Measurements from ENCODE around the gene TSPEAR. TPM values are rescaled to one million over a fixed set of nuclear protein-coding genes. Genes with fewer than 3 reads are reported as not detected.
A peak's percentile ranks its signal among the peaks of the same experiment; 100 is the strongest.

Gene TSPEAR
- total RNA-seq = under 1 TPM in 3 of 4 donors, not detected in 1; 0.18 to 0.69 (median 0.51) TPM

DNA sequence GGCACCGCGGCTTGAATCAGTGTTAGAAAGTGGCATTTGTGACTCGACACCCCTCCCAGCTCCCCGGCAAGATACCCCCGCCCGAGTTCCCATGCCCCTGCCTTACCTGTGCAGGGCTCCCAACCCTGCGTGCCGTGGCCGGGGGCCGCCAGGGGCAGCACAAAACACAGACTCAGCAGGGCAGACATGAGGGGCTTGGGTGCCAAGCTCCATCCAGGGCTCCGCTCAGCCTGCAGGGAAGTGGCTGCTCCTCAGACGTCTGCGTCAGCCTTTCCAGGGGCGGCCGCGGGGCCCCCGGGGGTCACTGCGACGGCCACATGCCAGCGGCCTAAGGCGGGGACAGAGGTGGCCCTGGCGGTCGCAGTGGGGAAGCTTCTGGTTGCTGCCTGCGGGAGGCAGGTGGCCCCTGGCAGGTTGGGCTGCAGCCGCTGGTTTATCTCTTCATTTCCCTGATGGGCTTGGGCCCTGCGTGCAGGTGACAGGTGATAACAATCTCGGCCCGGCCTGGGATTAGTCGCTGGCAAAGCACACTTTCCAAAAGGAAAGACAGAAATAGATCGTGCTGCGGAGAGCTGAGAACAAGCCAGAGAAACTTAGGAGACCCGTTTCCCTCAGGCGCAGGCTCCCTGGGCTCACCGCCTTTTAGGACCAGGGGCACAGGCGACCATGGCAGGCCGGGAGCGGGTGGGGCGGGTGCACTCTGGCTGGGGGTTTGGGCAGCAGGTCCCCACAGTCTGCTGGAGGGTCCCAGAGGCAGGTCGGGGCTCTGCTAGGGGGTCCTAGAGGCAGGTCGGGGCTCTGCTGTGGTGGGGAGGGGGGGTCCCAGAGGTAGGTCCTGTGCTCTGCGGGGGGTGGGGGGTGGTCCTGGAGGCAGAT lies at the start of gene TSPEAR:
Gene TSPEAR, minus strand, starts transcription at position 246 of the 876 bp plus-strand sequence. Its CDS starts 58 bp downstream, at position 188.
- DNase-seq = peak in 1 of 2 donors; percentile 3
- Histone ChIP-seq H3K9me3 (no peaks in the 10 kb centered on the region), H3K4me1 (no peaks in the 10 kb centered on the region), H3K27ac (no peak within 1 kb of the TSS), H3K27me3 (peaks cover 0 to 45% of the 10 kb centered on the region in 2 donors), H3K36me3 (no peaks in the 10 kb centered on the region), H3K4me3 (no peak within 1 kb of the TSS)
- intact Hi-C loops (cut with DNase I; ENCODE audit: low total_unique reads) = no loop called here
- TF ChIP-seq, protein P1, sequence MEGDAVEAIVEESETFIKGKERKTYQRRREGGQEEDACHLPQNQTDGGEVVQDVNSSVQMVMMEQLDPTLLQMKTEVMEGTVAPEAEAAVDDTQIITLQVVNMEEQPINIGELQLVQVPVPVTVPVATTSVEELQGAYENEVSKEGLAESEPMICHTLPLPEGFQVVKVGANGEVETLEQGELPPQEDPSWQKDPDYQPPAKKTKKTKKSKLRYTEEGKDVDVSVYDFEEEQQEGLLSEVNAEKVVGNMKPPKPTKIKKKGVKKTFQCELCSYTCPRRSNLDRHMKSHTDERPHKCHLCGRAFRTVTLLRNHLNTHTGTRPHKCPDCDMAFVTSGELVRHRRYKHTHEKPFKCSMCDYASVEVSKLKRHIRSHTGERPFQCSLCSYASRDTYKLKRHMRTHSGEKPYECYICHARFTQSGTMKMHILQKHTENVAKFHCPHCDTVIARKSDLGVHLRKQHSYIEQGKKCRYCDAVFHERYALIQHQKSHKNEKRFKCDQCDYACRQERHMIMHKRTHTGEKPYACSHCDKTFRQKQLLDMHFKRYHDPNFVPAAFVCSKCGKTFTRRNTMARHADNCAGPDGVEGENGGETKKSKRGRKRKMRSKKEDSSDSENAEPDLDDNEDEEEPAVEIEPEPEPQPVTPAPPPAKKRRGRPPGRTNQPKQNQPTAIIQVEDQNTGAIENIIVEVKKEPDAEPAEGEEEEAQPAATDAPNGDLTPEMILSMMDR (IDR thresholded peaks at IDR 0.05) = no peak
- TF ChIP-seq POLR2A (IDR thresholded peaks at IDR 0.05) = no peak

DNA sequence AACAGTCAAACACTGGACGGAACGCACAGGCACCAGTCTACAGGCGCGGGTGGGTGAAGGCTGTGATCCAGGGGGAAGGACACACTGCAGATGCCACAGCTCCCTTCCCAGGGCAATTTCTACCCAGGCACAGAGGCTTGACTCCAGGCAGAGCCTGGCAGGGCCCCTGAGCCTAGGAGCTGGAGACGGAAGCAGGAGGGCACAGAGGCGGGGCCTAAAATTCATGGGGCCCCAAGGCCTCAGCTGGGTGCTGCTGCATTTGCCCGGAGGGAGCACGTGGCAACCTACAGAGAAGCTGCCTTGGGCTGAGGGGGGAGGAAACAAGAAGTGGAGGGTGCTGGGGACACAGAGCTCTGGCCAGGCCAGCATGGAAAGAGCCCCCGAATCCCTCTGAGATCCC lies 49.0 kb upstream of the TSPEAR start:
- intact Hi-C loops (cut with DNase I; ENCODE audit: low total_unique reads) = no loop called here
- H3K4me1 ChIP-seq = no peaks in the 10 kb centered on the region
- H3K9me3 ChIP-seq = no peaks in the 10 kb centered on the region
- H3K27ac ChIP-seq = no peak overlapping the region
- TF ChIP-seq, protein P1 (IDR thresholded peaks at IDR 0.05) = no peak
- no peak for TF ChIP-seq POLR2A (IDR thresholded peaks at IDR 0.05)
- no peak overlapping the region for H3K4me3 ChIP-seq
- no peaks in the 10 kb centered on the region for H3K27me3 ChIP-seq
- H3K36me3 ChIP-seq = no peaks in the 10 kb centered on the region
- DNase-seq = no peak

DNA sequence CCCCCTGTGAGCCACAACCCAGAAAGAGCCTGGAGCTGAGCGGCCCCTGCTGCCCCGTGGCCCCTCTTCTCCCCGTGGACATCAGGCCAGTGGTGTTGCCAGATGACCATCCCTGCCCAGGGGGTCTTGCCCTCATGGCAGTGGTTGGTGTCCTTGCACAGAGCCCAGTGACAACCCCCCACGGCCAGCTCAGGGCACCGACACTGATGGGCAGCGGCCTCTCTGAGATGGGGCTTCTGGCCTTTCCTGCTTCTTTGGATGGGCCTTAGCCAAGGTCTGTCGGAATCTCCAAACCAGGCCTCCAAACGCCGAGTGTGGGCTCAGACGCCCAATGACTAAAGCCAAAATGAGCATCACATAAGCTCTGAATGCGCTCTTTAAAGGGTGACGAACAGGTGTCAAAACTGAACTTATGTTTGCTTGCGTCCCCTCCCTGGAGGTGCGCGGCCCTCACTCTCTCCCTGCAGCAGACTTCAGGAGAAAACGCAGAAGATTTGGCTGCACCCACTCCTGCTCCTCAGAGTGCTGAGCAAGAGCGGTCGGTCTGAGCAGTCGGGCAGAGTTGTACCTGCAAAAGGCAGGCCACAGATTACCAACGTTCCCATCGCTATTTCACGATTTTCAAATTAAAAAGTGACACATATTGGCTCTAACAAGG lies 48.4 kb upstream of the TSPEAR start:
- no peak for TF ChIP-seq POLR2A (IDR thresholded peaks at IDR 0.05)
- TF ChIP-seq, protein P1 (IDR thresholded peaks at IDR 0.05) = no peak
- Histone ChIP-seq H3K36me3 (no peaks in the 10 kb centered on the region), H3K27me3 (no peaks in the 10 kb centered on the region), H3K4me3 (no peak overlapping the region), H3K9me3 (no peaks in the 10 kb centered on the region), H3K4me1 (no peaks in the 10 kb centered on the region), H3K27ac (no peak overlapping the region)
- intact Hi-C loops (cut with DNase I; ENCODE audit: low total_unique reads) = no loop called here
- DNase-seq = no peak

DNA sequence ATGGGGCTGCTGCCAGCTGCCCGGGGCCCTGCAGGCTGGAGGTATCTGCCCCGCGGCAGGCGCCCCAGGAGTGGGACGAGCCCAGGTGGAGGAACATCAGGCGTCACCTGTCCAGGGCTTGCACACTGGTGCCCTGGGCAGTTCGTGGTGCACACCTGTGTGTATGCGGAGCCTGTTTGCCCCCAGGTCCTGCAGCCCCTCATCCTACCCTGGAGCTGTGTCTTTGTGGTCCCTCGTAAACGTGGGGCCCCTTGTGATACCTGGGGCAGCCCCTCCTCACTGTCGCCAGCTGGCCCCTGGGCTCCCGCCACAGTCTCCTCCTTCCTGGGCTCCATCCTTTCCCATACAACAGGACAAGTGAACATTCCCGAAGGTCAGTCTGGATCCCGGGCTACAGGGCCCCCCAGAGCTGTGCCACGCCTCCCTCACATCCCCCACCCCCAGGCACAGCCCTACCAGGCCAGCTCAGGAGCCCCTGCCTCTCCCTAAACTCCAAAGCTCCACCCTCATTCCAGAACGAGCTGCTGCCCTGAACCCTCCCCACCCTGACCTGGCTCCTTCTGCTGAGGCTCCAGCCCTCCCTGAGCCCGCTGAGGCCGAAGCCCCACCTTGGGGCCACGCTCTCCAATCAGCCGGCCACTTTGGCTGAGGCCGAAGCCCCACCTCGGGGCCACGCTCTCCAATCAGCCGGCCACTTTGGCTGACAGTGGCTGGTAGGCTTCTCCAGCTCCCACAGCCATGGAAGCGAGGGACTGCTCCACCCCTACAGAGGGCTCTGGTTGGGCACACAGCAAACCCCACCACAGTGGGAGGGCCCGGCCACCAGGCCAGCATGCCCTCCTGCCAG lies 47.6 kb upstream of the TSPEAR start:
- no peak overlapping the region for H3K4me3 ChIP-seq
- H3K9me3 ChIP-seq = no peaks in the 10 kb centered on the region
- no peaks in the 10 kb centered on the region for H3K27me3 ChIP-seq
- DNase-seq = no peak
- H3K27ac ChIP-seq = no peak overlapping the region
- TF ChIP-seq POLR2A (IDR thresholded peaks at IDR 0.05) = no peak
- TF ChIP-seq, protein P1 (IDR thresholded peaks at IDR 0.05) = no peak
- intact Hi-C loops (cut with DNase I; ENCODE audit: low total_unique reads) = no loop called here
- H3K36me3 ChIP-seq = no peaks in the 10 kb centered on the region
- H3K4me1 ChIP-seq = no peaks in the 10 kb centered on the region
